K562 (cell line): Measurements from ENCODE around the gene CHMP2A. TPM values are rescaled to one million over a fixed set of nuclear protein-coding genes. Genes with fewer than 3 reads are reported as not detected.
A peak's percentile ranks its signal among the peaks of the same experiment; 100 is the strongest.

Experiments
- ATAC-seq: fragments of 200-7000 bp; cut with Tn5 transposase; 3 replicates; pipeline ENCODE4 v1.9.1; 2020; ENCODE audit warnings: moderate library complexity
- BruUV-seq: library from RNA; stranded (reverse); fragments of 400-500 nt; replicated peaks from 2 replicates; lab custom pipeline; 2021; lab: Mats Ljungman, UMichigan
- CTCF ChIA-PET: fragments of 300-600 bp; formaldehyde crosslinking; extraction: SDS; loops from one replicate; lab custom pipeline; 2021; ENCODE audit warnings: low intra/inter-chr PET ratio; lab: Yijun Ruan, JAX
- POLR2A ChIA-PET: fragments of 300-600, 350-650 bp; sonication (Branson Sonifier 250); formaldehyde crosslinking; extraction: SDS; loops from one replicate; lab custom pipeline; 2021; ENCODE audit warnings: antibody characterized with exemption, inconsistent platforms; lab: Yijun Ruan, JAX
- DNase-seq, 4 experiments: peaks; one replicate each; pipeline versions ENCODE4 v3.0.0 to v3.0.0-alpha.2; 2011 to 2018; ENCODE audit warnings: low spot score in 3 of 4, mixed read lengths in 3 of 4; ENCODE audit errors: extremely low read depth in 1 of 4
- FAIRE-seq: peaks from 2 replicates; lab custom pipeline; 2011; peaks lifted over from hg19 to GRCh38; lab: Jason Lieb, UNC
- H2AFZ ChIP-seq: 2 replicates; pipeline ENCODE4 v1.6.0; 2011; ENCODE audit warnings: low read depth, low read length, control low read depth, inconsistent platforms
- H3K27ac ChIP-seq: fragments of 200-600 bp; 3 replicates; pipeline ENCODE4 v1.8.0; 2011; ENCODE audit warnings: low read depth, mild to moderate bottlenecking, control low read depth, inconsistent platforms, low read length, moderate library complexity, mixed read lengths; ENCODE audit errors: extremely low read depth
- H3K27me3 ChIP-seq, 2 experiments: fragments of 300-600 bp in 1 of 2; 2 replicates in 1 of 2; 3 replicates in 1 of 2; pipeline versions ENCODE4 v1.6.0 to v1.8.0; 2011; ENCODE audit warnings: inconsistent platforms in 2 of 2, low read length in 2 of 2, mild to moderate bottlenecking in 1 of 2, mixed read lengths in 1 of 2, moderate library complexity in 1 of 2; ENCODE audit not compliant: control insufficient read depth in 2 of 2, insufficient read depth in 2 of 2
- H3K36me3 ChIP-seq: fragments of 300-600 bp; 3 replicates; pipeline ENCODE4 v1.8.0; 2011; ENCODE audit warnings: mild to moderate bottlenecking, low read length, inconsistent platforms; ENCODE audit not compliant: control insufficient read depth, insufficient read depth
- H3K4me1 ChIP-seq, 2 experiments: fragments of 200-600 bp in 1 of 2; replicated peaks in 1 of 2; 2 replicates in 1 of 2; 3 replicates in 1 of 2; pipeline versions ENCODE4 v1.5.1 to v1.8.0; 2011; ENCODE audit warnings: inconsistent platforms in 2 of 2, low read length in 2 of 2, mild to moderate bottlenecking in 1 of 2, mixed read lengths in 1 of 2, moderate library complexity in 1 of 2; ENCODE audit not compliant: control insufficient read depth in 2 of 2, insufficient read depth in 2 of 2
- H3K4me2 ChIP-seq: 2 replicates; pipeline ENCODE4 v1.6.1; 2011; ENCODE audit warnings: low read length, control low read depth, inconsistent platforms, mixed read lengths; ENCODE audit not compliant: insufficient read depth
- H3K4me3 ChIP-seq: fragments of 200-600 bp; sonication (generic), shearing (Covaris generic); 2 replicates; pipeline ENCODE4 v1.5.1; 2016; ENCODE audit warnings: control low read depth, inconsistent platforms
- H3K79me2 ChIP-seq: fragments of 200-600 bp; 3 replicates; pipeline ENCODE4 v1.8.0; 2011; ENCODE audit warnings: low read length, inconsistent platforms; ENCODE audit not compliant: control insufficient read depth, insufficient read depth
- H3K9ac ChIP-seq, 2 experiments: 2 replicates each; pipeline versions ENCODE4 v1.6.0 to v1.6.1; 2011; ENCODE audit warnings: low read depth in 2 of 2, low read length in 2 of 2, control low read depth in 1 of 2, inconsistent platforms in 1 of 2, mild to moderate bottlenecking in 1 of 2, mixed read lengths in 1 of 2; ENCODE audit not compliant: insufficient read depth in 1 of 2
- H3K9me1 ChIP-seq: one replicate; pipeline ENCODE4 v1.6.0; 2011; ENCODE audit warnings: inconsistent platforms, mild to moderate bottlenecking, low read length, moderate library complexity; ENCODE audit not compliant: control insufficient read depth, insufficient read depth
- H3K9me3 ChIP-seq: replicated peaks from 2 replicates; pipeline ENCODE4 v1.5.1; 2011; ENCODE audit warnings: low read depth, low read length, inconsistent platforms; ENCODE audit not compliant: control insufficient read depth, insufficient read depth
- H4K20me1 ChIP-seq: replicated peaks from 2 replicates; pipeline ENCODE4 v1.6.1; 2011; ENCODE audit warnings: low read length, inconsistent platforms, mixed read lengths; ENCODE audit not compliant: control insufficient read depth, insufficient read depth
- CREB1 ChIP-seq, 2 experiments: sonication (generic) in 1 of 2; formaldehyde crosslinking in 1 of 2; IDR thresholded peaks; 2 replicates each; pipeline versions ENCODE4 v1.6.1 to v1.8.0; 2012 to 2022; ENCODE audit warnings: inconsistent platforms in 1 of 2, mild to moderate bottlenecking in 1 of 2, missing genetic modification reagents in 1 of 2, moderate library complexity in 1 of 2
- ESRRA ChIP-seq: fragments of 450-650 bp; IDR thresholded peaks from 2 replicates; pipeline ENCODE4 v1.6.1; 2014; ENCODE audit warnings: low read depth, mild to moderate bottlenecking, moderate library complexity, borderline replicate concordance
- ETV1 ChIP-seq: fragments of 450-650 bp; conservative IDR thresholded peaks from 2 replicates; pipeline ENCODE4 v1.6.1; 2016; ENCODE audit warnings: missing genetic modification characterization, control low read depth, low read depth, missing compliant biosample characterization
- NBN ChIP-seq: fragments of 450-650 bp; IDR thresholded peaks from 2 replicates; pipeline ENCODE4 v1.6.1; 2016; ENCODE audit warnings: low read depth, mild to moderate bottlenecking
- NFRKB ChIP-seq: fragments of 450-650 bp; IDR thresholded peaks from 2 replicates; pipeline ENCODE4 v1.6.1; 2016; ENCODE audit warnings: low read depth
- ZBTB40 ChIP-seq, 2 experiments: fragments of 450-650 bp in 1 of 2; sonication (generic) in 1 of 2; formaldehyde crosslinking in 1 of 2; IDR thresholded peaks; 2 replicates each; pipeline versions ENCODE4 v1.7.1 to v1.9.0; 2016 to 2022; ENCODE audit warnings: inconsistent platforms in 1 of 2, mild to moderate bottlenecking in 1 of 2, missing genetic modification reagents in 1 of 2
- WGBS: fragments of 100-300 bp; shearing (Covaris generic); methylation state at CpG from one replicate; pipeline ENCODE4 v1.1.6; 2016; ENCODE audit warnings: low coverage, mixed read lengths; ENCODE audit not compliant: insufficient coverage; ENCODE audit errors: missing lambda C conversion rate; 5-methylcytosine and 5-hydroxymethylcytosine counted together
- in situ Hi-C: fragments of 300-500 bp; cut with MboI; formaldehyde crosslinking; loops from 4 replicates; pipeline ENCODE4 v1.15.0; 2018; ENCODE audit warnings: inconsistent platforms, mixed read lengths
- intact Hi-C: fragments of 100-400 bp; cut with micrococcal nuclease; formaldehyde crosslinking; loops from 2 replicates; pipeline ENCODE4 v1.14.2; 2022
- polyA plus RNA-seq, 8 experiments: library from polyadenylated mRNA; depleted of rRNA in 4 of 8; stranded (reverse) in 5 of 8; unstranded in 3 of 8; fragments of >200 nt; fragmentation: Nextera tagmentation in 2 of 8; fragmentation: Illumina TruSeq in 1 of 8; extraction: Ambion mirVana in 2 of 8; extraction: Trizol in 1 of 8; gene quantifications; 2 replicates each; pipeline versions ENCODE4 v1.2.1 to v1.2.3, GENCODE V29; 2011 to 2014; ENCODE audit warnings: inconsistent platforms in 1 of 8, missing spikeins in 1 of 8
- total RNA-seq, 7 experiments: library from RNA; depleted of rRNA in 6 of 7; stranded (reverse); fragments of >200 nt in 6 of 7; fragmentation: Illumina TruSeq in 2 of 7; extraction: Trizol in 2 of 7; gene quantifications; 2 replicates each; pipeline versions ENCODE4 v1.2.1 to v1.2.3, GENCODE V29; 2011 to 2021; ENCODE audit warnings: low replicate concordance in 1 of 7

Gene CHMP2A
- total and polyA plus RNA-seq, 9 of the 15 experiments (the other 6 are each of a cell fraction or from before 2014, with no cell fraction given) = 57.6 to 159 (median 87.2) TPM

- ChIA-PET POLR2A (interaction anchor here (0.9 to 1.2 kb wide), 2 partner anchors 10 to 17 kb away, joined by 3 to 4 read pairs; no protein-coding TSS in a partner anchor), CTCF (no interaction called here)
- ATAC-seq (no peak), DNase-seq (no peak), FAIRE-seq (no peak)
- peak overlapping the region; percentile 92 to 98 for H3K9ac ChIP-seq
- intact Hi-C loops = no loop called here
- in situ Hi-C loops = no loop called here
- TF ChIP-seq ESRRA (no peak), ZBTB40 (IDR thresholded peaks at IDR 0.05) (peak; percentile 47; the same call in 1 of the 2 replicates), ZBTB40 (CRISPR knock-in tag; IDR thresholded peaks at IDR 0.05) (no peak), NFRKB (0 out of 2 replicates have a peak, but pooled peaks have one; percentile 20), ETV1 (no peak), CREB1 (IDR thresholded peaks at IDR 0.05) (no peak), CREB1 (CRISPR knock-in tag; IDR thresholded peaks at IDR 0.05) (no peak), NBN (0 out of 2 replicates have a peak, but pooled peaks have one; percentile 17)
- H3K4me3 ChIP-seq = peak overlapping the region; percentile 92
- H3K9me1 ChIP-seq = peaks cover 3% of the 10 kb centered on the region
- H3K27ac ChIP-seq = peak overlapping the region; percentile 94
- no peaks in the 10 kb centered on the region for H3K9me3 ChIP-seq
- peaks cover 36 to 66% of the 10 kb centered on the region in 2 experiments for H3K4me1 ChIP-seq
- H2AFZ ChIP-seq = no peak overlapping the region
- peaks cover 43% of the 10 kb centered on the region for H3K36me3 ChIP-seq
- no TSS peak for BruUV-seq
- H3K27me3 ChIP-seq = no peaks in the 10 kb centered on the region
- no peaks in the 10 kb centered on the region for H4K20me1 ChIP-seq
- H3K79me2 ChIP-seq = peaks cover 60% of the 10 kb centered on the region
- 20% methylated on average over 10 of the region's 12 CpGs for WGBS
- H3K4me2 ChIP-seq = peak overlapping the region; percentile 83
These were observed 2.5 kb upstream of the CHMP2A start for GRCh38 chr19:58557221-58558065.
